ENCODE measurements around the gene MRPL46. TPM values are rescaled to one million over a fixed set of nuclear protein-coding genes. Genes with fewer than 3 reads are reported as not detected.
"Not testable (repeated sequence)": the region's sequence is repeated elsewhere in the genome, so short reads cannot be mapped to it uniquely, and the experiment has no call there.

MRPL46 gene
- polyA plus RNA-seq, 1 donor from 2014 or later = 41.0 TPM

GRCh38 chr15:88434106-88434505 lies 33.1 kb downstream of the MRPL46 start:
- not testable (repeated sequence) for H3F3A ChIP-seq (ENCODE audit: insufficient read depth, low read length, poor library complexity, severe bottlenecking); H3K27ac ChIP-seq (ENCODE audit: low read length); H3K36me3 ChIP-seq (ENCODE audit: insufficient read depth, low read length); H2AFZ ChIP-seq (ENCODE audit: low read depth, low read length); H3K4me2 ChIP-seq (ENCODE audit: low read length); H4K20me1 ChIP-seq (ENCODE audit: insufficient read depth); H3K9me2 ChIP-seq (ENCODE audit: insufficient read depth, low read length); H3K27me3 ChIP-seq (ENCODE audit: insufficient read depth, low read depth, low read length); H3K9ac ChIP-seq (ENCODE audit: low read length); H3K79me2 ChIP-seq (replicated peaks; ENCODE audit: insufficient read depth, low read length); H3K4me3 ChIP-seq (ENCODE audit: low read length); H3K9me3 ChIP-seq (ENCODE audit: low read length)

DNA sequence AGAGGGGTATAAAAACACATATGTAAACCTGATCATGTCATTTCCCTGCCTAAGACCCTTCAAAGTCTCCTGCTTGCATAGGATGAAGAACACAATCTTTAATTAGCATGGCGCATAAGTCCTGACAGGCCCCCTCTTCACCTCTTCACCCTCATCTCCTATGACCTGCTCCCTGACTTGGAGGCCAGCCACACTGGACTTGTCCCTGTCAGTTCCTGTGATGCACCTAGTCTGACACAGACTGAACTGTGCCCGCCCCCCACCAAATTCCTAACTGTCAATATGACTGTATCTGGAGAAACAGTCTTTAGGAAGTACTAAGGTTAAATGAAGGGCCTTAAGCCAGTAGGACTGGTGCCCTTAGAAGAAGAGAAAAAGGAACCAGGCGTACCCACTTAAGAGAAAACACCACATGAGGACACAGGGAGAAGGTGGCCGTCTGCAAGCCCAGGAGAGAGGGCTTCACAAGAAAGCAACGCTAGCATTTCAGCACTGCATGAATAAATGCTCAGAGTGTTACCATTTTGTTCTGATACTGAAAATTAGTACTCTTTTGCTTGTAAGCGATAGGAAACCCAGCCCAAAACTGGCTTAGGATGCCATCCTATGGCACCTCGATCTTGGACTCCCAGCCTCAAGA lies 34.0 kb downstream of the MRPL46 start:
- no peak overlapping the region for H3K4me3 ChIP-seq (ENCODE audit: low read length)
- no peaks in the 10 kb centered on the region for H4K20me1 ChIP-seq (ENCODE audit: insufficient read depth)
- H3K9me3 ChIP-seq (ENCODE audit: low read length) = no peaks in the 10 kb centered on the region
- H3K27ac ChIP-seq (ENCODE audit: low read length) = no peak overlapping the region
- no peaks in the 10 kb centered on the region for H3K79me2 ChIP-seq (replicated peaks; ENCODE audit: insufficient read depth, low read length)
- no peaks in the 10 kb centered on the region for H3K36me3 ChIP-seq (ENCODE audit: insufficient read depth, low read length)
- no peak overlapping the region for H3K9ac ChIP-seq (ENCODE audit: low read length)
- TF ChIP-seq, protein P1, sequence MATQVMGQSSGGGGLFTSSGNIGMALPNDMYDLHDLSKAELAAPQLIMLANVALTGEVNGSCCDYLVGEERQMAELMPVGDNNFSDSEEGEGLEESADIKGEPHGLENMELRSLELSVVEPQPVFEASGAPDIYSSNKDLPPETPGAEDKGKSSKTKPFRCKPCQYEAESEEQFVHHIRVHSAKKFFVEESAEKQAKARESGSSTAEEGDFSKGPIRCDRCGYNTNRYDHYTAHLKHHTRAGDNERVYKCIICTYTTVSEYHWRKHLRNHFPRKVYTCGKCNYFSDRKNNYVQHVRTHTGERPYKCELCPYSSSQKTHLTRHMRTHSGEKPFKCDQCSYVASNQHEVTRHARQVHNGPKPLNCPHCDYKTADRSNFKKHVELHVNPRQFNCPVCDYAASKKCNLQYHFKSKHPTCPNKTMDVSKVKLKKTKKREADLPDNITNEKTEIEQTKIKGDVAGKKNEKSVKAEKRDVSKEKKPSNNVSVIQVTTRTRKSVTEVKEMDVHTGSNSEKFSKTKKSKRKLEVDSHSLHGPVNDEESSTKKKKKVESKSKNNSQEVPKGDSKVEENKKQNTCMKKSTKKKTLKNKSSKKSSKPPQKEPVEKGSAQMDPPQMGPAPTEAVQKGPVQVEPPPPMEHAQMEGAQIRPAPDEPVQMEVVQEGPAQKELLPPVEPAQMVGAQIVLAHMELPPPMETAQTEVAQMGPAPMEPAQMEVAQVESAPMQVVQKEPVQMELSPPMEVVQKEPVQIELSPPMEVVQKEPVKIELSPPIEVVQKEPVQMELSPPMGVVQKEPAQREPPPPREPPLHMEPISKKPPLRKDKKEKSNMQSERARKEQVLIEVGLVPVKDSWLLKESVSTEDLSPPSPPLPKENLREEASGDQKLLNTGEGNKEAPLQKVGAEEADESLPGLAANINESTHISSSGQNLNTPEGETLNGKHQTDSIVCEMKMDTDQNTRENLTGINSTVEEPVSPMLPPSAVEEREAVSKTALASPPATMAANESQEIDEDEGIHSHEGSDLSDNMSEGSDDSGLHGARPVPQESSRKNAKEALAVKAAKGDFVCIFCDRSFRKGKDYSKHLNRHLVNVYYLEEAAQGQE (IDR thresholded peaks at IDR 0.05; ENCODE audit: borderline replicate concordance) = no peak
- no peak for TF ChIP-seq EZH2 (IDR thresholded peaks at IDR 0.05; ENCODE audit: borderline replicate concordance, insufficient read depth, low read length, poor library complexity, severe bottlenecking)
- H3F3A ChIP-seq (ENCODE audit: insufficient read depth, low read length, poor library complexity, severe bottlenecking) = no peaks in the 10 kb centered on the region
- no peaks in the 10 kb centered on the region for H3K9me2 ChIP-seq (ENCODE audit: insufficient read depth, low read length)
- no peaks in the 10 kb centered on the region for H3K27me3 ChIP-seq (ENCODE audit: insufficient read depth, low read depth, low read length)
- H2AFZ ChIP-seq (ENCODE audit: low read depth, low read length) = no peak overlapping the region
- H3K4me2 ChIP-seq (ENCODE audit: low read length) = no peak overlapping the region

DNA sequence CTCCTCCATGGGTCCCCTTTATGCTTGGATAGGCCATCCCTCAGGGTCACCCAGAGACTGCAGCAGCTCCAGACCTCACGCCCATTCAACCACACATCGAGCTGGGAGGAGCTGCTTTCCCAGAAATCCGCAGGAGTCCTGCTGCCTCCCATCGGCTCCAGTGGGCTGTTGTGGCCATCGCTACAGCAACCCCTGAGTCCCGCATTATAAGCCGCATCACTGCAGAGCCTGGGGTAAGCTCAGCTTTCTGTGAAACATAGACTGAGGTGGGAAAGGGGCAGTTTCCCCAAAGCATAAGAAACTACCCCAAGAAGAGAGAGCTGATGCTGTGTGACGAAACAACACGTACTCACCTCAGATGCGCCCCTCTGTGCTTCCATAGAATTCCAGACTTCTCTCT lies 35.7 kb downstream of the MRPL46 start:
- H4K20me1 ChIP-seq (ENCODE audit: insufficient read depth) = no peaks in the 10 kb centered on the region
- no peaks in the 10 kb centered on the region for H3K9me3 ChIP-seq (ENCODE audit: low read length)
- no peaks in the 10 kb centered on the region for H3K79me2 ChIP-seq (replicated peaks; ENCODE audit: insufficient read depth, low read length)
- H3K9ac ChIP-seq (ENCODE audit: low read length) = no peak overlapping the region
- H3K4me2 ChIP-seq (ENCODE audit: low read length) = no peak overlapping the region
- TF ChIP-seq RAD21 (conservative IDR thresholded peaks at IDR 0.05) = no peak
- no peak for TF ChIP-seq EP300 (conservative IDR thresholded peaks at IDR 0.05; ENCODE audit: poor library complexity, severe bottlenecking)
- TF ChIP-seq MXI1 (conservative IDR thresholded peaks at IDR 0.05; ENCODE audit: poor library complexity, severe bottlenecking) = no peak
- TF ChIP-seq, protein P1 (IDR thresholded peaks at IDR 0.05; ENCODE audit: borderline replicate concordance) = no peak
- no peak for TF ChIP-seq TAF1 (IDR thresholded peaks at IDR 0.05; ENCODE audit: low read depth)
- TF ChIP-seq POLR2AphosphoS5 (IDR thresholded peaks at IDR 0.05) = no peak
- no peak for TF ChIP-seq SMC3 (conservative IDR thresholded peaks at IDR 0.05; ENCODE audit: poor library complexity)
- TF ChIP-seq EZH2 (IDR thresholded peaks at IDR 0.05; ENCODE audit: borderline replicate concordance, insufficient read depth, low read length, poor library complexity, severe bottlenecking) = no peak
- H3K9me2 ChIP-seq (ENCODE audit: insufficient read depth, low read length) = no peaks in the 10 kb centered on the region
- H3F3A ChIP-seq (ENCODE audit: insufficient read depth, low read length, poor library complexity, severe bottlenecking) = no peaks in the 10 kb centered on the region
- H3K27ac ChIP-seq (ENCODE audit: low read length) = no peak overlapping the region
- H3K4me3 ChIP-seq (ENCODE audit: low read length) = no peak overlapping the region
- no peaks in the 10 kb centered on the region for H3K27me3 ChIP-seq (ENCODE audit: insufficient read depth, low read depth, low read length)
- H2AFZ ChIP-seq (ENCODE audit: low read depth, low read length) = no peak overlapping the region
- no peaks in the 10 kb centered on the region for H3K36me3 ChIP-seq (ENCODE audit: insufficient read depth, low read length)
